Suprapubic skin (tissue), 4 donors: ENCODE data around the gene TSPAN15.

ENCODE experiments used
- CTCF ChIP-seq, 2 donors: fragments of 200-600 bp in 1 of 2; fragments of 450-650 bp in 1 of 2; sonication (generic) in 1 of 2; IDR thresholded peaks; one replicate each; pipeline ENCODE4 v1.5.1; 2016 to 2019; ENCODE audit warnings: antibody characterized with exemption in 2 of 2, mild to moderate bottlenecking in 1 of 2, moderate library complexity in 1 of 2
- POLR2A ChIP-seq, 2 donors: fragments of 450-650 bp; IDR thresholded peaks; one replicate each; pipeline ENCODE4 v1.6.1; 2017; ENCODE audit warnings: antibody characterized with exemption in 2 of 2, mild to moderate bottlenecking in 2 of 2, moderate library complexity in 2 of 2
- POLR2AphosphoS5 ChIP-seq, 3 donors: sonication (generic); formaldehyde crosslinking; IDR thresholded peaks; one replicate each; pipeline ENCODE4 v1.6.1; 2017; ENCODE audit warnings: antibody characterized with exemption in 3 of 3

- TF ChIP-seq CTCF (IDR thresholded peaks at IDR 0.05) (no peak), POLR2AphosphoS5 (IDR thresholded peaks at IDR 0.05) (no peak), POLR2A (IDR thresholded peaks at IDR 0.05) (no peak)
Observed at GRCh38 chr10:69416695-69417094, 34.6 kb upstream of the TSPAN15 start, which contains the start of gene TACR2.
